Neural cell (in vitro differentiated cells): ENCODE data around the gene TBC1D8. TPM values are rescaled to one million over a fixed set of nuclear protein-coding genes. Genes with fewer than 3 reads are reported as not detected.

ENCODE experiments used
- H2AFZ ChIP-seq: fragments of 200-600, 300-800 bp; sonication (generic), shearing (Covaris generic); 2 replicates; pipeline ENCODE4 v1.6.0; 2014; ENCODE audit warnings: low read depth, mild to moderate bottlenecking, antibody characterized with exemption, low read length, moderate library complexity
- H3F3A ChIP-seq: fragments of 200-600 bp; shearing (Covaris generic); 2 replicates; pipeline ENCODE4 v1.6.1; 2016; ENCODE audit warnings: mild to moderate bottlenecking, moderate library complexity, mixed read lengths, antibody characterized with exemption, low read length; ENCODE audit not compliant: insufficient read depth, poor library complexity, severe bottlenecking
- H3K27ac ChIP-seq: fragments of 200-600, 300-800 bp; sonication (generic), shearing (Covaris generic); 2 replicates; pipeline ENCODE4 v1.5.1; 2014; ENCODE audit warnings: mild to moderate bottlenecking, low read length, moderate library complexity
- H3K27me3 ChIP-seq: fragments of 300-800, 200-600 bp; sonication (generic), shearing (Covaris generic); 2 replicates; pipeline ENCODE4 v1.6.0; 2014; ENCODE audit warnings: mild to moderate bottlenecking, low read depth, low read length, moderate library complexity; ENCODE audit not compliant: insufficient read depth
- H3K36me3 ChIP-seq: fragments of 300-800, 200-600 bp; sonication (generic), shearing (Covaris generic); 2 replicates; pipeline ENCODE4 v1.5.1; 2014; ENCODE audit warnings: mild to moderate bottlenecking, antibody characterized with exemption, low read length, moderate library complexity; ENCODE audit not compliant: insufficient read depth
- H3K4me2 ChIP-seq: fragments of 300-800, 200-600 bp; sonication (generic), shearing (Covaris generic); 2 replicates; pipeline ENCODE4 v1.6.0; 2014; ENCODE audit warnings: mild to moderate bottlenecking, low read length
- H3K4me3 ChIP-seq: fragments of 300-800, 200-600 bp; sonication (generic), shearing (Covaris generic); 2 replicates; pipeline ENCODE4 v1.5.1; 2014; ENCODE audit warnings: mild to moderate bottlenecking, low read length, moderate library complexity
- H3K79me2 ChIP-seq: fragments of 200-600 bp; shearing (Covaris generic); replicated peaks from 2 replicates; pipeline ENCODE4 v1.6.0; 2014; ENCODE audit warnings: mild to moderate bottlenecking, low read length, moderate library complexity; ENCODE audit not compliant: insufficient read depth
- H3K9ac ChIP-seq: fragments of 300-800, 200-600 bp; sonication (generic), shearing (Covaris generic); 2 replicates; pipeline ENCODE4 v1.6.1; 2016; ENCODE audit warnings: mild to moderate bottlenecking, low read length, mixed read lengths
- H3K9me2 ChIP-seq: fragments of 200-600 bp; shearing (Covaris generic); 2 replicates; pipeline ENCODE4 v1.6.1; 2016; ENCODE audit warnings: mild to moderate bottlenecking, low read length, mixed read lengths; ENCODE audit not compliant: insufficient read depth
- H3K9me3 ChIP-seq: fragments of 200-600, 300-800 bp; sonication (generic), shearing (Covaris generic); 2 replicates; pipeline ENCODE4 v1.6.1; 2016; ENCODE audit warnings: mild to moderate bottlenecking, mixed run types, low read length, moderate library complexity, mixed read lengths
- H4K20me1 ChIP-seq: fragments of 200-600 bp; shearing (Covaris generic); 2 replicates; pipeline ENCODE4 v1.6.1; 2016; ENCODE audit warnings: mild to moderate bottlenecking, mixed run types; ENCODE audit not compliant: insufficient read depth
- CTCF ChIP-seq: fragments of 450-650 bp; IDR thresholded peaks from 2 replicates; pipeline ENCODE4 v1.5.1; 2014; ENCODE audit warnings: antibody characterized with exemption, mild to moderate bottlenecking, moderate library complexity; ENCODE audit not compliant: poor library complexity, severe bottlenecking
- EP300 ChIP-seq: fragments of 450-650 bp; conservative IDR thresholded peaks from 2 replicates; pipeline ENCODE4 v1.6.1; 2014; ENCODE audit warnings: antibody characterized with exemption, mild to moderate bottlenecking, moderate library complexity; ENCODE audit not compliant: poor library complexity, severe bottlenecking
- EZH2 ChIP-seq: fragments of 200-600, 300-800 bp; shearing (Covaris generic), sonication (generic); IDR thresholded peaks from 2 replicates; pipeline ENCODE4 v1.6.1; 2014; ENCODE audit warnings: antibody characterized with exemption, low read length, borderline replicate concordance, mild to moderate bottlenecking; ENCODE audit not compliant: insufficient read depth, poor library complexity, severe bottlenecking
- MXI1 ChIP-seq: fragments of 450-650 bp; conservative IDR thresholded peaks from 2 replicates; pipeline ENCODE4 v1.6.1; 2014; ENCODE audit warnings: antibody characterized with exemption, mild to moderate bottlenecking; ENCODE audit not compliant: poor library complexity, severe bottlenecking
- POLR2AphosphoS5 ChIP-seq: IDR thresholded peaks from 2 replicates; pipeline ENCODE4 v1.6.1; 2012
- RAD21 ChIP-seq: fragments of 450-650 bp; conservative IDR thresholded peaks from 2 replicates; pipeline ENCODE4 v1.6.1; 2014; ENCODE audit warnings: antibody characterized with exemption, mild to moderate bottlenecking, moderate library complexity
- REST ChIP-seq: IDR thresholded peaks from 2 replicates; pipeline ENCODE4 v1.6.1; 2012; ENCODE audit warnings: borderline replicate concordance
- SMC3 ChIP-seq: fragments of 450-650 bp; conservative IDR thresholded peaks from 2 replicates; pipeline ENCODE4 v1.6.1; 2014; ENCODE audit warnings: antibody characterized with exemption, mild to moderate bottlenecking, moderate library complexity; ENCODE audit not compliant: poor library complexity
- TAF1 ChIP-seq: IDR thresholded peaks from 2 replicates; pipeline ENCODE4 v1.6.1; 2012; ENCODE audit warnings: low read depth
- polyA plus RNA-seq: library from polyadenylated mRNA; depleted of rRNA; stranded (reverse); fragments of >200 nt; gene quantifications from 2 replicates; pipeline ENCODE4 v1.2.3, GENCODE V29; 2014

TBC1D8 gene
- polyA plus RNA-seq, 1 donor from 2014 or later = 5.3 TPM

- no peak overlapping the region for H2AFZ ChIP-seq
- H3K27me3 ChIP-seq = no peaks in the 10 kb centered on the region
- H3K9me2 ChIP-seq = no peaks in the 10 kb centered on the region
- no peak overlapping the region for H3K9ac ChIP-seq
- H3F3A ChIP-seq = no peaks in the 10 kb centered on the region
- H3K9me3 ChIP-seq = no peaks in the 10 kb centered on the region
- no peak overlapping the region for H3K4me2 ChIP-seq
- H3K36me3 ChIP-seq = peaks cover 7% of the 10 kb centered on the region
- H3K27ac ChIP-seq = no peak overlapping the region
- no peaks in the 10 kb centered on the region for H3K79me2 ChIP-seq
- TF ChIP-seq RAD21 (no peak), SMC3 (no peak), POLR2AphosphoS5 (no peak), EP300 (no peak), TAF1 (no peak), MXI1 (no peak), REST (no peak), CTCF (no peak)
- H3K4me3 ChIP-seq = no peak overlapping the region
- no peaks in the 10 kb centered on the region for H4K20me1 ChIP-seq
Measured at GRCh38 chr2:101014264-101014857, 136.8 kb downstream of the TBC1D8 start.

GRCh38 chr2:101012706-101013181 lies 138.4 kb downstream of the TBC1D8 start:
- H3K36me3 ChIP-seq = no peaks in the 10 kb centered on the region
- no peak overlapping the region for H3K27ac ChIP-seq
- H3F3A ChIP-seq = no peaks in the 10 kb centered on the region
- H3K4me3 ChIP-seq = no peak overlapping the region
- no peak overlapping the region for H3K9ac ChIP-seq
- H3K27me3 ChIP-seq = no peaks in the 10 kb centered on the region
- H4K20me1 ChIP-seq = no peaks in the 10 kb centered on the region
- H3K9me3 ChIP-seq = no peaks in the 10 kb centered on the region
- H2AFZ ChIP-seq = no peak overlapping the region
- H3K9me2 ChIP-seq = no peaks in the 10 kb centered on the region
- TF ChIP-seq REST = no peak
- TF ChIP-seq CTCF = peak; percentile 91
- peak; percentile 89 for TF ChIP-seq RAD21
- TF ChIP-seq EZH2 = no peak
- TF ChIP-seq MXI1 = peak; percentile 25
- no peak for TF ChIP-seq EP300
- TF ChIP-seq POLR2AphosphoS5 = no peak
- no peak for TF ChIP-seq TAF1
- peak; percentile 87 for TF ChIP-seq SMC3
- no peak overlapping the region for H3K4me2 ChIP-seq
- no peaks in the 10 kb centered on the region for H3K79me2 ChIP-seq
